ENCODE results near the gene PPP1R1B.

GRCh38 chr17:39663340-39663687 is 36.6 kb downstream of the PPP1R1B start:
- TF ChIP-seq, protein P1, sequence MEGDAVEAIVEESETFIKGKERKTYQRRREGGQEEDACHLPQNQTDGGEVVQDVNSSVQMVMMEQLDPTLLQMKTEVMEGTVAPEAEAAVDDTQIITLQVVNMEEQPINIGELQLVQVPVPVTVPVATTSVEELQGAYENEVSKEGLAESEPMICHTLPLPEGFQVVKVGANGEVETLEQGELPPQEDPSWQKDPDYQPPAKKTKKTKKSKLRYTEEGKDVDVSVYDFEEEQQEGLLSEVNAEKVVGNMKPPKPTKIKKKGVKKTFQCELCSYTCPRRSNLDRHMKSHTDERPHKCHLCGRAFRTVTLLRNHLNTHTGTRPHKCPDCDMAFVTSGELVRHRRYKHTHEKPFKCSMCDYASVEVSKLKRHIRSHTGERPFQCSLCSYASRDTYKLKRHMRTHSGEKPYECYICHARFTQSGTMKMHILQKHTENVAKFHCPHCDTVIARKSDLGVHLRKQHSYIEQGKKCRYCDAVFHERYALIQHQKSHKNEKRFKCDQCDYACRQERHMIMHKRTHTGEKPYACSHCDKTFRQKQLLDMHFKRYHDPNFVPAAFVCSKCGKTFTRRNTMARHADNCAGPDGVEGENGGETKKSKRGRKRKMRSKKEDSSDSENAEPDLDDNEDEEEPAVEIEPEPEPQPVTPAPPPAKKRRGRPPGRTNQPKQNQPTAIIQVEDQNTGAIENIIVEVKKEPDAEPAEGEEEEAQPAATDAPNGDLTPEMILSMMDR (IDR thresholded peaks at IDR 0.05) = no peak
- no peak for TF ChIP-seq POLR2A (IDR thresholded peaks at IDR 0.05)

Measured in adrenal gland (tissue), 5 donors.